ENCODE measurements around the gene DERL2.

- TF ChIP-seq POLR2A (IDR thresholded peaks at IDR 0.05): no peak
- no peak for TF ChIP-seq CTCF (IDR thresholded peaks at IDR 0.05)
These were observed 15.7 kb upstream of the DERL2 start for GRCh38 chr17:5501685-5502084.
